Head of caudate nucleus (tissue), 42 donors: ENCODE data around the gene CARMIL3.

Experiments used
- DNase-seq, 42 donors: peaks; one replicate each; pipeline versions ENCODE4 v3.0.0 to v3.0.0-alpha.2; 2020 to 2021; ENCODE audit warnings: mixed read lengths in 7 of 42
- intact Hi-C: fragments of 100-400 bp; cut with DNase I; formaldehyde crosslinking; loops from one replicate; pipeline ENCODE4 v1.15.0; 2022

The CARMIL3 gene

GRCh38 chr14:24071836-24072430 lies 20.1 kb downstream of the CARMIL3 start:
- DNase-seq, result peak in 38 of 42 donors; percentile 33 to 87 (median 60)
- intact Hi-C loops, result no loop called here

GRCh38 chr14:24072436-24072835 lies 20.6 kb downstream of the CARMIL3 start:
- intact Hi-C loops, result no loop called here
- DNase-seq, result peak in 41 of 42 donors; percentile 35 to 86 (median 67)

DNA sequence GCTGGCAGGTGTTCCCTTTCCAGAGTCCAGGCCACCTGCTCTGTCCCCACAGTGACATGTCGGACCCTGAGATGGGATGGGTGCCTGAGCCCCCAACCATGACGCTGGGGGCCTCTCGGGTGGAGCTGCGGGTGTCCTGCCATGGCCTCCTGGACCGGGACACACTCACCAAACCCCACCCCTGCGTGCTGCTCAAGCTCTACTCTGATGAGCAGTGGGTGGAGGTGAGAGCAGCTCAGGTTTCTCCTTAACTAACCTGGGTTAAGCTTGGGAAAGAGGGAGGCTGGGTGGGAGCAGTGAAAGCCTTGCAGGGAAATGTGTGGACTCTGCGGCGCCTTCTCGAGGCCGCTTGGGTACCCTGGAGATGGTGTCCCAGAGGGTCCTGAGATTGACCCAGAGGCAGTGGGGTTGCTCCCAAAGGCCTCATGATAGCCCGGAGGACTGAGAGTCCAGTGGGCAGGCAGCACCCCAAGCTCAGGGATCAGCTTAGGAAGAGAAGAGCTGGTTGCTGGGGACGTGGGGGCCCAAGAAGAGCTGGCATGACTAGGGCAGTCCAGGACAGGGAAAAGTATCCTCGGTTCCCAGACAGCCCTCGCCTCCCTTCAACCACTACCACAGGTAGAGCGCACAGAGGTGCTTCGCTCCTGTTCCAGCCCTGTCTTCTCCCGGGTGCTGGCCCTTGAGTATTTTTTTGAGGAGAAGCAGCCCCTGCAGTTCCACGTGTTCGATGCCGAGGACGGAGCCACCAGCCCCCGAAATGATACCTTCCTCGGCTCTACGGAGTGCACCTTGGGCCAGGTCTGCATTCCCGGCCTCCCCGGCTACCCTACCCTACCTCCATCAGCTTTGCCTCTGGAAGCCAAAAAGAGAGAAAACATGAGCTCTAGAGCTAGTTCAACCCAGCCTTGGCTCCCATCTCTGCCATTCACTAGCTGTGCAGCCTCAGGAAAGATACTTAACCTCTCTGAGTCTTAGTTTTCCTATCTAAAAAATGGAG lies 21.4 kb downstream of the CARMIL3 start:
- DNase-seq, result peak in 18 of 42 donors; percentile 15 to 77 (median 46)
- intact Hi-C loops, result no loop called here

DNA sequence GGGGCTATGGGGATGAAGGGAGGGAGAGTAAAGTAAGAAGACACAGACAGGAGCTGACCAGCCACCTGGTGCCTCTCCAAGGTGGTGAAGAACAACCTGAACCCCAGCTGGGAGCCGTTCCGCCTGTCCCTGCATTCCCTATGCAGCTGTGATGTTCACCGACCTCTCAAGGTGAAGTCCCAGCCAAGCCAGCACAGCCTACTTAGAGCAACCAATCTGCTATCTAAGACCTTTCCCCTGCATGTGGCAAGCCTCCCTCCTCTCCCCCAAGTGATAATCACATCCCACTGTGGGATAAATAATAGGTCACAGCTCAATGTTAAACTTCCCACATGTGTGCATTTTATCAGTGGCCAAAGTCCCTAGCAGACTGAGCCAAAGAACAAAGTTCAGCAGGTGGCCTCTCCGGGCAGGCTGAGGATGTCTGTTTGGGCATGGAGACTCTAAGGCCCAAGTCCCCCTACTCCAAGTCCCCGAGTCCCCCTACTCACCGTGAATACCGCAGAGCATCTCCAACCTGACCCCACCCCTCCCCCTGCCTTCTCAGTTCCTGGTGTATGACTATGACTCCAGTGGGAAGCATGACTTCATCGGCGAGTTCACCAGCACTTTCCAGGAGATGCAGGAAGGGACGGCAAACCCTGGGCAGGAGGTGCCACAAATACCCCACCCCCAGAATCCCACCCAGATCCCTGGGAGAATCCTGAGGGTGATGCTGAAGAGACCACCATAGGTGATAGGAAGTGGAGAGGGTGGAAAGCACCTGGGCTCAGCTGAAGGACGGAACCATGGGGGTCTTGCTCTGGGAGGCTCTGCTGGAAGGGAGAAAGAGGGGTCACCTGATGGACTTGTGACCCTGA lies 23.0 kb downstream of the CARMIL3 start:
- intact Hi-C loops, result no loop called here
- no peak for DNase-seq

DNA sequence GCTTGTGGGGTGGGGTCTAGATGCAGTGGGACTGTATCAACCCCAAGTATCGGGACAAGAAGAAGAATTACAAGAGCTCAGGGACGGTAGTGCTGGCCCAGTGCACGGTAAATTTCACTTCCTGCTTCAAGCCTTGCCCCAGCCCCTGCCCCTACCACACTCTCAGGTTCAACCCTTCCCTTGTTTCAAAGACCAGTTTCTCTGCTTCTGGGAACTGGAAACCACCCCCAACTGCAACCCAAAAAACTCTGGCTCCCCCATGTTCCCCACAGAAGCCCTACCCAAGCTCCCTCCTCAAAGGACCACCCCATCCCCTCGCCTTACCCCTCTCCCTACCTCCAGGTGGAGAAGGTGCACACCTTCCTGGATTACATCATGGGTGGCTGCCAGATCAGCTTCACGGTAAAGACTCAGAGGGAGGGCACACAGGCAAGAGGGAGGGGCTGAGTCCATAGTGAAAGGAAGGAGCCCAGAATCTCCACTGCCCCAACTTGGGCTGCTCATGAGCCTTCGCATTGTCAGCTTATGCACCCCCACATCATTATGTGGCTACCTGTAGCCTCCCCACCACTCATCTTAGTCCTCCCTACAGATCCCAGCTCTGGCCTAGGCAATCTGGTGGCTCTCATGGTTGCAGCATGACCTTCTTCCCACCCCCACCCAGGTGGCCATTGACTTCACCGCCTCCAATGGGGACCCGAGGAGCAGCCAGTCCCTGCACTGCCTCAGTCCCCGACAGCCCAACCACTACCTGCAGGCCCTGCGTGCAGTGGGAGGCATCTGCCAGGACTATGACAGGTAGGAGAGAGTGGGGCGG lies 23.9 kb downstream of the CARMIL3 start:
- no peak for DNase-seq
- intact Hi-C loops, result no loop called here

GRCh38 chr14:24076302-24076601 lies 24.4 kb downstream of the CARMIL3 start:
- intact Hi-C loops, result no loop called here
- DNase-seq, result no peak

DNA sequence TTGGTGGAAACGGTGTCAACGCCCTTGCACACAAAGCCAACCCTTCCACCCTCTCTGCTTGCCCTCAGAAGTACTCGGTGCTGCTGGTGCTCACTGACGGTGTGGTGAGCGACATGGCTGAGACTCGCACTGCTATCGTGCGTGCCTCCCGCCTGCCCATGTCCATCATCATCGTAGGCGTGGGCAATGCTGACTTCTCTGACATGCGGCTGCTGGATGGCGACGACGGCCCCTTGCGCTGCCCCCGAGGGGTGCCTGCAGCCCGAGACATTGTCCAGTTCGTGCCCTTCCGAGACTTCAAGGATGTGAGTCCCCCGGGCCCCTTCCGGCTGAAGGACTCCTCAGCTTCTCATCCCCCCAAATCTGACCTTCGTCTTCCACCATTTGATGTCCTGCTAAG lies 25.3 kb downstream of the CARMIL3 start:
- no peak for DNase-seq
- intact Hi-C loops, result no loop called here

- intact Hi-C loops, result no loop called here
- no peak for DNase-seq
Observed at GRCh38 chr14:24078146-24078545, 26.3 kb downstream of the CARMIL3 start.

DNA sequence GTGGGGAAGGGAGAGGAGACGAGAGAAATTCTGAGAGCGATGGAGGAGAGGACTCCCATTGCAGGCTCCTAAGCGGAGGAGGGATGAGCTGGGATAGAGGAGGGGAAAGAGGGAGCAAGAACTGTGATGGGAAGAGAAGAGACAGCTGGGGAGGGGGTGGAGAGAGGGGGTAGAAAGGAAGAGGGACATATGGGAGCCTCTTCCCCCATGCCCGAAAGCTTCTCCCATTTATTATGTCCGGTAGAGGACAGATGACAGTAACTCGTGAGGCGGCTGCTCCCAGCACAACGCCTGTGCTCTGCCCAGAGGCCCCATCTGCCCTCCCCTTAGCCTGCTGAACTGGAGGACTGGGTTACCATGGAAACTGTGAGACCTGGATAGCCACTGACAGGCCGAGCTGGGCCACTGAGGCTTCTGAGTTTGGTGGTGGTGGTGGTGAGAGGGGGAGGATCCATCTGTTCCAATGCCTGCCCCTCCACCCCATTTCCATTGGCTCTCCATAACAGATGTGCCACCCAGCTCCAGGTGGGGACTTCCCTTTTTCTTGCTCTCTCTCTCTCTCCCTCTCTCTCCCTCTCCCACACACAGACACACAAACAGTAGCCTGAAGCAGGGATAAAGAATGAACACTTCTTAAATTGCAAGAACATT lies 27.8 kb downstream of the CARMIL3 start:
- DNase-seq, result peak in 2 of 42 donors; percentile 27 to 41
- intact Hi-C loops, result no loop called here

DNA sequence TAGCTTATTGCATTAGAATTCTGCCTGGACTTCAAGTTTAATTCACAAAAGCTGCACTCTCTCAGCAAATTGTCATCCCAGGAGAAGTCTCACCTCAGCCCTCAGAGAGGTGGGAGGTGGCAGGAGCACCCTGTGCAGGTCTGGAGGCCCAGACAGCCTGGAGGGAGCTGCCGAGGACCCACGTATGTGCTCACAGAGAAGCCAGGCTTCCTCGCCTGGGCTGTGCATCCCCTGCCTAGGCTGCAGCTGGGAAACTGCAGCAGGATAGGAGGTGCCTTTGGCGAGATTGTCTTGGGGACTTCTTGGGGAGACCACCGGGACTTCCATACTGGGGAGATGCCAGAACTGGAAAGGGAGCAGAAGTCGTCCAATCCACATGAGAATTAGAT lies 28.3 kb downstream of the CARMIL3 start:
- intact Hi-C loops, result no loop called here
- no peak for DNase-seq

DNA sequence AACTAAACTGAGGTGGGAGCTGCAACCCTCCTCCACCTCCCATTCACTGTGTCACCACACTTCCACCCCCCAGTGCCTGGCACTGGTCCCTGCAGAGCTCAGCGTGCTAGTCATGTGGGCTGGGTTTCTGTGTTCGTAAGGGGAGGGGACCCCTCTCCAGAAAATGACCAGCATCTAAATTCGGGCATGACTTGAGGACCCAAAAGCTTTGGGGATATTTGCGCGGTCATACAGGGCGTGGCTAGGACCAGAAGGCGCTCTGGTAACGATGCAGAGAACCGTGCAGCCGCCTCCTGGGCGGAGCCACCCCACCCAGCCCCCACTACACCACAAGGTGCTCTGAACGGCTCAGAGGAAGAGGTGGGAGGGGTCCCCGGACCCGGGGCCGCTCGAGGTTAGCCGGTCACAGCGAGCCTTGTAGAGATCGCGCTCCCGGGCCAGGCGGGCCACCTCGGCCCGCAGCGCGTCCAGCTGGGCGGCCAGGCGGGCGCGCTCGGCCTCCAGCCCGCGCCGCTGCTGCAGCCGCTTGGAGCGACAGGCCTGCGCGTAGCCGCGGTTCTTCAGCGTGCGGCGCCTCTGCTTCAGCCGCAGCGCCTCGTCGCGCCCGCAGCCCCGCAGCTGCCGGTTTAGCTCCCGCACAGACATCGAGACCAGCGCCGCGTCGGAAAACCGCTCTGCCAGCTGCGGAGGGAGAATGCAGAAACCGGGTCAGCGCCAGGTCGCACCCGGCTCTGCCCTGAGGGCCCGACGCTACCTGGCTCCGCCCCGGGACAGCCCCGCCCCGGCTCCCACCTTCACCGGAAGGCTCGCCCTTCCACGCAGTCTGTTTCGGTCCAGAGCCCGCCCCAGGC lies 29.3 kb downstream of the CARMIL3 start:
- peak in 41 of 42 donors; percentile 41 to 86 (median 66) for DNase-seq

GRCh38 chr14:24081739-24082211 lies 30.0 kb downstream of the CARMIL3 start:
- intact Hi-C loops, result no loop called here
- peak in 2 of 42 donors; percentile 35 to 40 for DNase-seq

More for the DNA sequence above, 29.3 kb downstream of the CARMIL3 start:
- intact Hi-C loops, result no loop called here

DNA sequence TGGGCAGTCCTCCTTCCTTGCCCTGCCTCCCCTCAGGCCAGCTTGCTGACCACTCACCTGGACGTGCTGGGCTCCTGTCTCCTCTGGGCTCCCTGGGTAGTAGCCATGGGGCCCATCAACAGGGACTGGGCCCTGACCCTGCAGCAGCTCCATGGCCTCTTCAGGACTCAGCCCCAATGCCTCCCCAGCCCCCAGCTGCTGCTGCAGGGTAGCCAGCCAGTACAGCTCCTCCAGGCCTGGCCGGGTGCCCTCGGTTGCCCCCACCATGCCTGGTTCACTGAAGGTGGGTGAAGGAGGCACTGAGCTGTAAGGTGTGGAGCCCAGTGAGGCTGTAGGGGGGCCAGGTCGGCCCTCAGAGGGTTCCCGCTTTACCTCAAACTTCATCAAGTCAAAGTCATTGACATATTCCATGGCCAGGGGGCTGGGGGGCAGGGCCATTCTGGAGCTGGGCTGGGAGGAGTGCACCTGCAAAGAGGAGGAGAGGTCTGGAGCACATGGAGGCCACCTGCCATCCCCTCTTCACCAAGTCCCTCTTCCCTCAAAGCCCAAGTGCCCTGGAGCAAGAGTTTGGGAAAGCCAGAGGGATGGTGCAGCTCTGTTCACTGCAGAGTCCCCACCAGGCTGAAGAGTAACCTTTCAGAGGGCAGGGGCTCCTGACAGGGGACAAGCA lies 30.7 kb downstream of the CARMIL3 start:
- intact Hi-C loops, result no loop called here
- DNase-seq, result no peak

DNA sequence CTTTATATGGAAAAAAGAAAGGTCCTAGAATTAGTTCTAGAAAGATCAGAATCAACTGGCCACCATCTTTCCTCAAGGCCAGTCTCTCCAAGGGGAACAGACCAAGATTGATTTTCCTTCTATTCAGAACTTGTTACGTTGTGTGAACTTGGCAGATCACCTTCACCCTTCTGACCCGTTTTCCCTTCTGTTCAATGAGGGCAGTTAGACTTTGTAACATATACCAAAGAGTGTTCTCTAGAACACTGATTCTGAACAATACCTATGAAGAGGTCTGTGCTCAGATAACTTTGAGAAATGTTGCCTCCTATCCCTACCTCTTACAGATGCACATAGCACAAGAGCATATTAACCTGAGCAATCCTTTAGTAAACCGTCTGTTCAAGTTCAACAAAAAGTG lies 31.7 kb downstream of the CARMIL3 start:
- no peak for DNase-seq
- intact Hi-C loops, result no loop called here

- intact Hi-C loops, result no loop called here
- DNase-seq, result no peak
Observed at GRCh38 chr14:24084440-24084839, 32.6 kb downstream of the CARMIL3 start.

DNA sequence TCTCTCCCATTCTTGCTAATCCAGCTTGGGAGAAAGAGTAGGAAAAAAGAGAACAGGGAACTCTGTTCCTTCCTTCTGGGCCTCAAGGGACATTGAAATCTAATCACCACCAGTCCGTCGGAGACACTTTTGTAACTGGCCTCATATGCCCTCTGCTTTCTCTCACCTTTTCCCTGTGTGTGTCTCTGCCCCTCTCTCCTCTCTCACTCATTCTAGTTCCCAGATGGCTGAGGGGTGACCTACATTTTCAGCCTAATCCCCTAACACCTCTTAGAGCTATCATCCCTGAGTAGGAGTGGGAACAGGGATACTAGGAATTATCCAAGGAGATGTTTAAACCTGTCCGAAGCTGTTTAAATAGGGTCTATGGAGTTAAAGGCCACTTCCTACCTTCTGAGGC lies 33.4 kb downstream of the CARMIL3 start:
- no peak for DNase-seq

More for the DNA sequence above, 33.4 kb downstream of the CARMIL3 start:
- intact Hi-C loops, result no loop called here
